MM.1S (cell line): Measurements from ENCODE around the gene CCDC88C.

ENCODE experiments used
- EZH2phosphoT487 ChIP-seq: fragments of 300-600 bp; sonication (generic); IDR thresholded peaks from 2 replicates; pipeline ENCODE4 v1.6.1; 2018; ENCODE audit warnings: antibody characterized with exemption, low read length
- TF ChIP-seq, protein P1 (sequence below): fragments of 300-600 bp; sonication (generic); IDR thresholded peaks from 2 replicates; pipeline ENCODE4 v1.5.1; 2016; ENCODE audit warnings: antibody characterized with exemption, low read length, mixed read lengths

DNA sequence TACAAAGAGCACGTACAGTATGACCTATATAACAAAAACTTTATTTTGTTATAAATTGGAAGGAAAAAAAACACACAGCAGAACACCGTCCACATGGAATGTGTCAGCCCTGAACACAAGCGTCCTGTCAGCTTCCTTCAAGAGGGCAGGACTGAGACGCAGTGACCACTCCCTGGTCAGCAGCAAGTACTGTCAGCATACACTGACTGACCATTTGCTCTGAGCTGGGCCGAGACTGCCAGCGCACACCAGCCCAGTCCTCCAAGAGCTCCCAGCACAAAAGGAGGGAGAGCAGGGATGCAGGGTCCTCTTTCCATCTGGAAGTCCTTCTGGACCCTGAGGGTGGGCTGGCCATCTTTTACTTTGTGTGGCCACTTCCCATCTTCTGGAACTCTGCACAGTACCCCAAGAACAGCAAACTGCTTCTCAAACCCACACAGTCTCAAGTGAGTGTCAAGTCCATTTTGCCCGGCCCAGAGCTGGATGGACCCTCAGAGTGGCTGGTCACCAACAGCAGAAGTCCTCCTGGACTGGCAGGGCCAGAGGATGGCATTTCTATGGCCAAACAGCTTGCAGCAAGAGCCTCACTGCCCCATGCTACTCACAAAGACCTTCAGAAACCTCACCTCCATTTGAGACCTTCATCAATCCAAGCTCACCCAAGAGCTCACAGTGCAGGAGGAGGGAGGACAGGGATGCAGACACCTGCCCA lies 11.7 kb downstream of the CCDC88C start:
- TF ChIP-seq, protein P1, sequence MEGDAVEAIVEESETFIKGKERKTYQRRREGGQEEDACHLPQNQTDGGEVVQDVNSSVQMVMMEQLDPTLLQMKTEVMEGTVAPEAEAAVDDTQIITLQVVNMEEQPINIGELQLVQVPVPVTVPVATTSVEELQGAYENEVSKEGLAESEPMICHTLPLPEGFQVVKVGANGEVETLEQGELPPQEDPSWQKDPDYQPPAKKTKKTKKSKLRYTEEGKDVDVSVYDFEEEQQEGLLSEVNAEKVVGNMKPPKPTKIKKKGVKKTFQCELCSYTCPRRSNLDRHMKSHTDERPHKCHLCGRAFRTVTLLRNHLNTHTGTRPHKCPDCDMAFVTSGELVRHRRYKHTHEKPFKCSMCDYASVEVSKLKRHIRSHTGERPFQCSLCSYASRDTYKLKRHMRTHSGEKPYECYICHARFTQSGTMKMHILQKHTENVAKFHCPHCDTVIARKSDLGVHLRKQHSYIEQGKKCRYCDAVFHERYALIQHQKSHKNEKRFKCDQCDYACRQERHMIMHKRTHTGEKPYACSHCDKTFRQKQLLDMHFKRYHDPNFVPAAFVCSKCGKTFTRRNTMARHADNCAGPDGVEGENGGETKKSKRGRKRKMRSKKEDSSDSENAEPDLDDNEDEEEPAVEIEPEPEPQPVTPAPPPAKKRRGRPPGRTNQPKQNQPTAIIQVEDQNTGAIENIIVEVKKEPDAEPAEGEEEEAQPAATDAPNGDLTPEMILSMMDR, result no peak
- no peak for TF ChIP-seq EZH2phosphoT487
